ENCODE results near the gene EXOSC9.

Gene EXOSC9

GRCh38 chr4:121824171-121824527 lies 23.0 kb downstream of the EXOSC9 start:
- no peak for DNase-seq (ENCODE audit: low spot score)

GRCh38 chr4:121824950-121825349 lies 23.8 kb downstream of the EXOSC9 start:
- DNase-seq (ENCODE audit: low spot score), result no peak

GRCh38 chr4:121827853-121828252 lies 26.7 kb downstream of the EXOSC9 start:
- DNase-seq (ENCODE audit: low spot score), result no peak

GRCh38 chr4:121829511-121829910 lies 28.4 kb downstream of the EXOSC9 start:
- DNase-seq (ENCODE audit: low spot score), result no peak

- no peak for DNase-seq (ENCODE audit: low spot score)
Measured at GRCh38 chr4:121838136-121838535, 37.0 kb downstream of the EXOSC9 start.

- no peak for DNase-seq (ENCODE audit: low spot score)
Measured at GRCh38 chr4:121842862-121843261, 41.7 kb downstream of the EXOSC9 start.

- DNase-seq (ENCODE audit: low spot score), result no peak
Measured at GRCh38 chr4:121846662-121847061, 45.5 kb downstream of the EXOSC9 start.

- DNase-seq (ENCODE audit: low spot score), result no peak
Measured at GRCh38 chr4:121851354-121851753, 50.2 kb downstream of the EXOSC9 start.

- no peak for DNase-seq (ENCODE audit: low spot score)
Measured at GRCh38 chr4:121860121-121860520, 59.0 kb downstream of the EXOSC9 start.

- no peak for DNase-seq (ENCODE audit: low spot score)
Measured at GRCh38 chr4:121861426-121861825, 60.3 kb downstream of the EXOSC9 start.

- DNase-seq (ENCODE audit: low spot score), result no peak
Measured at GRCh38 chr4:121863799-121864198, 62.7 kb downstream of the EXOSC9 start.
